ENCODE data around the gene PDE8B. TPM values are rescaled to one million over a fixed set of nuclear protein-coding genes. Genes with fewer than 3 reads are reported as not detected.

Gene PDE8B
- total RNA-seq, 1 donor from 2014 or later = 2.6 TPM

GRCh38 chr5:77444356-77444755 lies 233.9 kb downstream of the PDE8B start:
- TF ChIP-seq CTCF (IDR thresholded peaks at IDR 0.05; ENCODE audit: unreplicated experiment) = no peak
- H3K4me3 Mint-ChIP-seq (ENCODE audit: low read depth) = no peak overlapping the region

DNA sequence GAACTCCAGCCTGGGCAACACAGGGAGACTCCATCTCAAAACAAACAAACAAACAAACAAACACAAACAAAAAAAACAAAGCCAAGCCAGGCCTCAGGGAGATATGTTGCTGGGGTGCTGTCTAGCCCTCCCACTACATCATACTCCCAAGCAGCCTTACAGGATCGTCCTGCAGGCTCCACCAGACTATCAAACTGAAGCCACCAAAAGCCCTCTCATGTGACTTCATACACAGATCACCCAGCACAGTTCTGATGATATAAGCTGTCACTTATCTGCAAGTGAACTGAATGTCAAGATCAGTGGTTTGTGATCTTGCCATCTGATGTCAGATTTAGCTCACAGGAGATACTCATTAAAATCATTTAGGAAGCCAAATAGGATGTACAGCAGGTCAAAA lies 238.4 kb downstream of the PDE8B start:
- no peaks in the 10 kb centered on the region for H3K27me3 Mint-ChIP-seq
- no peaks in the 10 kb centered on the region for H3K4me1 Mint-ChIP-seq (ENCODE audit: low read depth)
- no peak overlapping the region for H3K27ac Mint-ChIP-seq
- H3K9me3 Mint-ChIP-seq (ENCODE audit: low read depth) = peaks cover 11% of the 10 kb centered on the region
- TF ChIP-seq CTCF (IDR thresholded peaks at IDR 0.05; ENCODE audit: unreplicated experiment) = no peak
- H3K36me3 Mint-ChIP-seq (ENCODE audit: insufficient read depth) = peaks cover 45% of the 10 kb centered on the region
- no peak for DNase-seq (ENCODE audit: low spot score, unreplicated experiment)
- no peak overlapping the region for H3K4me3 Mint-ChIP-seq (ENCODE audit: low read depth)

More at GRCh38 chr5:77444356-77444755, 233.9 kb downstream of the PDE8B start:
- H3K36me3 Mint-ChIP-seq (ENCODE audit: insufficient read depth) = peaks cover 40% of the 10 kb centered on the region
- H3K4me1 Mint-ChIP-seq (ENCODE audit: low read depth) = no peaks in the 10 kb centered on the region
- DNase-seq (ENCODE audit: low spot score, unreplicated experiment) = no peak
- H3K27ac Mint-ChIP-seq = no peak overlapping the region
- peaks cover 11% of the 10 kb centered on the region for H3K9me3 Mint-ChIP-seq (ENCODE audit: low read depth)
- no peaks in the 10 kb centered on the region for H3K27me3 Mint-ChIP-seq

DNA sequence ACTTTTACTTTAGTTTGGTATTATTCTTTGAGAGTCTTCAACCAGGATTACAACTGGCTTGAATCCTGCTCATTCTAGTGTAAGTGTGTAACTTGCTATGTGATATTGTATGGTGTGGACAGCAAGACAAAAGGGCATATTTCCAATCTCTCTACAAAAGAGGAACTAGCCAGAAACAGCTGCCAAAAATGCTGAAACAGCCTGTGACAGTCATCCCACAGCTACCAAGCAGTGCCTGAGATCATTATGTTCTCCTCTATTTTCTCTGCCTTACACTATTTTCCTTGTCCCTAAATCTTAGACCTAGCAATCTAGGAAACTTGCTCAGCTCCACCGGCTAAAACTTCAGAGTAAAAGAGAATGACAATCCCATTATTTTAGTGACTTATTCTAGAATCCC lies 238.8 kb downstream of the PDE8B start:
- Mint-ChIP-seq H3K36me3 (ENCODE audit: insufficient read depth) (peaks cover 46% of the 10 kb centered on the region), H3K9me3 (ENCODE audit: low read depth) (peaks cover 11% of the 10 kb centered on the region), H3K27me3 (no peaks in the 10 kb centered on the region), H3K27ac (no peak overlapping the region), H3K4me3 (ENCODE audit: low read depth) (no peak overlapping the region), H3K4me1 (ENCODE audit: low read depth) (no peaks in the 10 kb centered on the region)
- TF ChIP-seq CTCF (IDR thresholded peaks at IDR 0.05; ENCODE audit: unreplicated experiment) = no peak
- DNase-seq (ENCODE audit: low spot score, unreplicated experiment) = no peak

GRCh38 chr5:77449981-77450380 lies 239.5 kb downstream of the PDE8B start:
- Mint-ChIP-seq H3K27me3 (no peaks in the 10 kb centered on the region), H3K4me3 (ENCODE audit: low read depth) (no peak overlapping the region), H3K27ac (no peak overlapping the region), H3K9me3 (ENCODE audit: low read depth) (peaks cover 11% of the 10 kb centered on the region), H3K4me1 (ENCODE audit: low read depth) (no peaks in the 10 kb centered on the region), H3K36me3 (ENCODE audit: insufficient read depth) (peaks cover 44% of the 10 kb centered on the region)
- TF ChIP-seq CTCF (IDR thresholded peaks at IDR 0.05; ENCODE audit: unreplicated experiment) = no peak
- DNase-seq (ENCODE audit: low spot score, unreplicated experiment) = no peak

DNA sequence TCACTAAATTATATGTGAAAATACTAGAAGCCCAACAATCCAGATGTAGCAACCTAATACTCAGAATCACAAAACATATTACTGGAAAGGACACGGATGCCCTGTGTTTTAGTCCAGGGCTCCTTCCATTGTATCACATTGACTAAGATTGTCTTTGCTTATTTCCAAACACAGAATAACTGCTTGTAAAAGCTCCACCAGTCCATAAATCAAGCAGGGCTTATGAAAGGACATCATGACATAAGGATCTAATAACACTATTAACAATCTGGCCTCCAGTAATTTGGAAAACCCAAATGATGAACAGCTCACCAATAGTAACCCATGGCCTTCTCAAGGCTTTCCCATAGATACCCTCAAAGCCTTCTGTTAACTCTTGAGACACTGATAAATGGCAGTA lies 241.9 kb downstream of the PDE8B start:
- Mint-ChIP-seq H3K36me3 (ENCODE audit: insufficient read depth) (peaks cover 24% of the 10 kb centered on the region), H3K27ac (no peak overlapping the region), H3K9me3 (ENCODE audit: low read depth) (peaks cover 2% of the 10 kb centered on the region), H3K4me1 (ENCODE audit: low read depth) (no peaks in the 10 kb centered on the region), H3K4me3 (ENCODE audit: low read depth) (no peak overlapping the region), H3K27me3 (no peaks in the 10 kb centered on the region)
- no peak for TF ChIP-seq CTCF (IDR thresholded peaks at IDR 0.05; ENCODE audit: unreplicated experiment)
- no peak for DNase-seq (ENCODE audit: low spot score, unreplicated experiment)
